Measurements from ENCODE around the gene CCDC38.
"Not testable (repeated sequence)": the region's sequence is repeated elsewhere in the genome, so short reads cannot be mapped to it uniquely, and the experiment has no call there.

Gene CCDC38

GRCh38 chr12:95942524-95943329, at the start of gene CCDC38:
TSS of gene CCDC38 (minus strand) at chr12:95942614. CDS start at chr12:95936509, 6,105 bp downstream.
- peak in 53 of 56 donors; percentile 4 to 74 (median 49) for DNase-seq

- DNase-seq = no peak
Measured at GRCh38 chr12:95990136-95990535, 47.7 kb upstream of the CCDC38 start.

- no peak for DNase-seq
Measured at GRCh38 chr12:95989504-95990123, 47.2 kb upstream of the CCDC38 start.

GRCh38 chr12:95988506-95989275, 46.3 kb upstream of the CCDC38 start:
- DNase-seq = no peak

GRCh38 chr12:95986635-95987570, 44.5 kb upstream of the CCDC38 start:
- DNase-seq = no peak

GRCh38 chr12:95984682-95985081, 42.3 kb upstream of the CCDC38 start:
- DNase-seq = no peak

GRCh38 chr12:95982602-95983001, 40.2 kb upstream of the CCDC38 start:
- DNase-seq = no peak

- DNase-seq = no peak
Measured at GRCh38 chr12:95980437-95980836, 38.0 kb upstream of the CCDC38 start.

- DNase-seq = no peak
Measured at GRCh38 chr12:95978774-95979173, 36.4 kb upstream of the CCDC38 start.

- DNase-seq = no peak
Measured at GRCh38 chr12:95978351-95978750, 35.9 kb upstream of the CCDC38 start.

- DNase-seq = no peak
Measured at GRCh38 chr12:95977764-95978305, 35.4 kb upstream of the CCDC38 start.

- no peak for DNase-seq
Measured at GRCh38 chr12:95976416-95976832, 34.0 kb upstream of the CCDC38 start.

- DNase-seq = no peak
Measured at GRCh38 chr12:95975491-95975890, 33.1 kb upstream of the CCDC38 start.

- no peak for DNase-seq
Measured at GRCh38 chr12:95974358-95974757, 31.9 kb upstream of the CCDC38 start.

- DNase-seq = no peak
Measured at GRCh38 chr12:95972832-95973456, 30.5 kb upstream of the CCDC38 start.

- DNase-seq = no peak
Measured at GRCh38 chr12:95970905-95971304, 28.5 kb upstream of the CCDC38 start.

GRCh38 chr12:95969116-95969515, 26.7 kb upstream of the CCDC38 start:
- DNase-seq = not testable (repeated sequence)

GRCh38 chr12:95967301-95967700, 24.9 kb upstream of the CCDC38 start:
- DNase-seq = no peak

GRCh38 chr12:95966287-95966870, 24.0 kb upstream of the CCDC38 start:
- DNase-seq = no peak

- DNase-seq = no peak
Measured at GRCh38 chr12:95963096-95963495, 20.7 kb upstream of the CCDC38 start.
